DOHH2 (cell line): Measurements from ENCODE around the gene PSD4.
A peak's percentile ranks its signal among the peaks of the same experiment; 100 is the strongest.

Source experiments
- H3F3A ChIP-seq: fragments of 200-600 bp; sonication (generic), shearing (Covaris generic); 2 replicates; pipeline ENCODE4 v1.6.0; 2016; ENCODE audit warnings: antibody characterized with exemption, mild to moderate bottlenecking; ENCODE audit not compliant: control insufficient read depth, insufficient read depth
- H3K27ac ChIP-seq: fragments of 200-600 bp; sonication (generic); 2 replicates; pipeline ENCODE4 v1.5.1; 2014; ENCODE audit warnings: low read depth, mild to moderate bottlenecking, low read length, moderate library complexity
- H3K27me3 ChIP-seq: fragments of 200-600 bp; sonication (generic); 2 replicates; pipeline ENCODE4 v1.6.1; 2014; ENCODE audit warnings: mild to moderate bottlenecking, low read length, mixed read lengths; ENCODE audit not compliant: control insufficient read depth
- H3K36me3 ChIP-seq: fragments of 200-600 bp; sonication (generic); 2 replicates; pipeline ENCODE4 v1.6.1; 2014; ENCODE audit warnings: mild to moderate bottlenecking, low read length, moderate library complexity, mixed read lengths; ENCODE audit not compliant: control insufficient read depth
- H3K4me1 ChIP-seq: fragments of 200-600 bp; sonication (generic); 2 replicates; pipeline ENCODE4 v1.6.1; 2014; ENCODE audit warnings: mild to moderate bottlenecking, low read length, mixed read lengths; ENCODE audit not compliant: control insufficient read depth
- H3K4me2 ChIP-seq: fragments of 200-600 bp; sonication (generic); 2 replicates; pipeline ENCODE4 v1.6.0; 2014; ENCODE audit warnings: mild to moderate bottlenecking, low read length, moderate library complexity
- H3K4me3 ChIP-seq: fragments of 200-600 bp; sonication (generic); 2 replicates; pipeline ENCODE4 v1.5.1; 2014; ENCODE audit warnings: mild to moderate bottlenecking, low read length, mixed read lengths
- H3K79me2 ChIP-seq: fragments of 200-600 bp; sonication (generic); 2 replicates; pipeline ENCODE4 v1.6.1; 2014; ENCODE audit warnings: mild to moderate bottlenecking, low read length, mixed read lengths; ENCODE audit not compliant: control insufficient read depth
- H3K9me2 ChIP-seq: fragments of 200-600 bp; sonication (generic); replicated peaks from 2 replicates; pipeline ENCODE4 v1.6.1; 2014; ENCODE audit warnings: mild to moderate bottlenecking, low read length, mixed read lengths; ENCODE audit not compliant: control insufficient read depth
- H3K9me3 ChIP-seq: fragments of 200-600 bp; sonication (generic); 2 replicates; pipeline ENCODE4 v1.6.1; 2014; ENCODE audit warnings: antibody characterized with exemption, low read length, mixed read lengths; ENCODE audit not compliant: control insufficient read depth, insufficient read depth
- H4K20me1 ChIP-seq: fragments of 200-600 bp; sonication (generic); 2 replicates; pipeline ENCODE4 v1.6.0; 2014; ENCODE audit warnings: low read depth, mild to moderate bottlenecking, antibody characterized with exemption, low read length, moderate library complexity; ENCODE audit not compliant: control insufficient read depth, insufficient read depth
- CTCF ChIP-seq: fragments of 200-600 bp; sonication (generic); IDR thresholded peaks from one replicate; pipeline ENCODE4 v1.5.1; 2014; ENCODE audit warnings: antibody characterized with exemption, mild to moderate bottlenecking, low read depth, low read length; ENCODE audit not compliant: poor library complexity, severe bottlenecking
- EZH2phosphoT487 ChIP-seq: fragments of 200-600 bp; sonication (generic); IDR thresholded peaks from 2 replicates; pipeline ENCODE4 v1.6.1; 2017; ENCODE audit warnings: borderline replicate concordance, mild to moderate bottlenecking, antibody characterized with exemption, low read length, moderate library complexity, mixed read lengths

PSD4 gene

GRCh38 chr2:113142290-113142689 lies 31.5 kb upstream of the PSD4 start:
- Histone ChIP-seq H3K4me3 (no peak overlapping the region), H3K4me2 (no peak overlapping the region), H3K4me1 (peaks cover 10% of the 10 kb centered on the region), H3K27me3 (no peaks in the 10 kb centered on the region), H3F3A (no peaks in the 10 kb centered on the region), H3K9me3 (no peaks in the 10 kb centered on the region; the same call in 1 of the 2 replicates), H3K27ac (no peak overlapping the region), H3K36me3 (no peaks in the 10 kb centered on the region), H3K79me2 (no peaks in the 10 kb centered on the region), H4K20me1 (no peaks in the 10 kb centered on the region), H3K9me2 (no peaks in the 10 kb centered on the region)
- TF ChIP-seq CTCF (no peak), EZH2phosphoT487 (no peak)

- H3K27ac ChIP-seq = no peak overlapping the region
- TF ChIP-seq CTCF (no peak), EZH2phosphoT487 (no peak)
- no peaks in the 10 kb centered on the region for H3F3A ChIP-seq
- H3K9me2 ChIP-seq = no peaks in the 10 kb centered on the region
- no peak overlapping the region for H3K4me3 ChIP-seq
- H3K4me1 ChIP-seq = peaks cover 8% of the 10 kb centered on the region
- no peaks in the 10 kb centered on the region for H3K79me2 ChIP-seq
- H3K9me3 ChIP-seq = no peaks in the 10 kb centered on the region; the same call in 1 of the 2 replicates
- no peaks in the 10 kb centered on the region for H3K27me3 ChIP-seq
- H3K4me2 ChIP-seq = no peak overlapping the region
- no peaks in the 10 kb centered on the region for H4K20me1 ChIP-seq
- no peaks in the 10 kb centered on the region for H3K36me3 ChIP-seq
Measured at GRCh38 chr2:113144259-113144658, 29.5 kb upstream of the PSD4 start.

GRCh38 chr2:113148606-113149552 lies 24.9 kb upstream of the PSD4 start:
- Histone ChIP-seq H3K4me2 (peak overlapping the region; percentile 47), H3K9me3 (no peaks in the 10 kb centered on the region; the same call in 1 of the 2 replicates), H3K4me3 (peak overlapping the region; percentile 16; the same call in 1 of the 2 replicates), H3F3A (no peaks in the 10 kb centered on the region), H3K9me2 (no peaks in the 10 kb centered on the region), H3K27ac (no peak overlapping the region), H3K36me3 (no peaks in the 10 kb centered on the region), H3K4me1 (peaks cover 16% of the 10 kb centered on the region), H3K27me3 (no peaks in the 10 kb centered on the region), H4K20me1 (no peaks in the 10 kb centered on the region), H3K79me2 (no peaks in the 10 kb centered on the region)
- TF ChIP-seq CTCF (no peak), EZH2phosphoT487 (no peak)
